GM23338 (cell line): ENCODE results near the gene IFNA10. TPM values are rescaled to one million over a fixed set of nuclear protein-coding genes. Genes with fewer than 3 reads are reported as not detected.

Source experiments
- ATAC-seq: fragments of 200-7000 bp; cut with Tn5 transposase; 3 replicates; pipeline ENCODE4 v1.9.1; 2020
- DNase-seq: peaks from one replicate; pipeline ENCODE4 v3.0.0-alpha.2; 2015; ENCODE audit warnings: low spot score
- H2AFZ ChIP-seq: fragments of 200-600 bp; sonication (generic); 2 replicates; pipeline ENCODE4 v1.8.0; 2016; ENCODE audit warnings: antibody characterized with exemption, mild to moderate bottlenecking, moderate library complexity
- H3F3A ChIP-seq: fragments of 200-600 bp; sonication (generic); replicated peaks from 2 replicates; pipeline ENCODE4 v1.8.0; 2017; ENCODE audit warnings: antibody characterized with exemption, mixed run types, low read depth
- H3K27ac ChIP-seq: fragments of 200-600 bp; sonication (generic); 2 replicates; pipeline ENCODE4 v1.6.1; 2016; ENCODE audit warnings: low read depth
- H3K27me3 ChIP-seq: fragments of 200-600 bp; sonication (generic); 2 replicates; pipeline ENCODE4 v1.8.0; 2016; ENCODE audit warnings: mild to moderate bottlenecking, mixed run types, moderate library complexity; ENCODE audit not compliant: insufficient read depth
- H3K36me3 ChIP-seq: fragments of 200-600 bp; sonication (generic); 2 replicates; pipeline ENCODE4 v1.8.0; 2016; ENCODE audit warnings: mild to moderate bottlenecking; ENCODE audit not compliant: insufficient read depth
- H3K4me1 ChIP-seq: fragments of 200-600 bp; sonication (generic); 2 replicates; pipeline ENCODE4 v1.8.0; 2016; ENCODE audit warnings: mild to moderate bottlenecking, moderate library complexity; ENCODE audit not compliant: insufficient read depth
- H3K4me2 ChIP-seq: fragments of 200-600 bp; sonication (generic); 2 replicates; pipeline ENCODE4 v1.7.1; 2017; ENCODE audit warnings: mixed run types
- H3K4me3 ChIP-seq: fragments of 200-600 bp; sonication (generic); 2 replicates; pipeline ENCODE4 v1.6.1; 2016; ENCODE audit warnings: mixed run types
- H3K79me2 ChIP-seq: fragments of 200-600 bp; sonication (generic); replicated peaks from 2 replicates; pipeline ENCODE4 v1.8.0; 2017; ENCODE audit warnings: mild to moderate bottlenecking; ENCODE audit not compliant: insufficient read depth
- H3K9me2 ChIP-seq: fragments of 200-600 bp; sonication (generic); 2 replicates; pipeline ENCODE4 v1.8.0; 2017; ENCODE audit not compliant: insufficient read depth
- H4K20me1 ChIP-seq: fragments of 200-600 bp; sonication (generic); replicated peaks from 2 replicates; pipeline ENCODE4 v1.8.0; 2017; ENCODE audit warnings: mild to moderate bottlenecking; ENCODE audit not compliant: insufficient read depth
- H3K27ac Mint-ChIP-seq: 2 replicates; pipeline ENCODE4 v1.8.0; 2020; ENCODE audit warnings: inconsistent platforms, mild to moderate bottlenecking, moderate library complexity, mixed read lengths
- H3K27me3 Mint-ChIP-seq: 3 replicates; pipeline ENCODE4 v1.8.0; 2022; ENCODE audit warnings: low read depth, mild to moderate bottlenecking, moderate library complexity, mixed read lengths, inconsistent platforms; ENCODE audit not compliant: insufficient read depth, poor library complexity
- H3K36me3 Mint-ChIP-seq: 3 replicates; pipeline ENCODE4 v1.8.0; 2021; ENCODE audit warnings: low read depth, mild to moderate bottlenecking, inconsistent platforms, moderate library complexity, mixed read lengths
- H3K4me1 Mint-ChIP-seq: 3 replicates; pipeline ENCODE4 v1.8.0; 2020; ENCODE audit warnings: mild to moderate bottlenecking, inconsistent platforms, mixed read lengths
- H3K4me3 Mint-ChIP-seq: 3 replicates; pipeline ENCODE4 v1.8.0; 2021; ENCODE audit warnings: moderate library complexity, mild to moderate bottlenecking, inconsistent platforms, mixed read lengths
- H3K9me3 Mint-ChIP-seq: 3 replicates; pipeline ENCODE4 v1.8.0; 2020; ENCODE audit warnings: moderate library complexity, mild to moderate bottlenecking, inconsistent platforms, mixed read lengths
- CREB1 ChIP-seq: fragments of 250-450 bp; sonication (Bioruptor Pico); IDR thresholded peaks from 2 replicates; pipeline ENCODE4 v1.5.0; 2020; ENCODE audit warnings: low read depth, mild to moderate bottlenecking, moderate library complexity
- EZH2 ChIP-seq: fragments of 200-600 bp; sonication (generic); IDR thresholded peaks from one replicate; pipeline ENCODE4 v1.8.0; 2017; ENCODE audit warnings: antibody characterized with exemption, mild to moderate bottlenecking, low read depth; ENCODE audit not compliant: unreplicated experiment
- EZH2phosphoT487 ChIP-seq: fragments of 200-600 bp; sonication (generic); IDR thresholded peaks from one replicate; pipeline ENCODE4 v1.8.1; 2018; ENCODE audit warnings: antibody characterized with exemption; ENCODE audit not compliant: unreplicated experiment
- JUNB ChIP-seq: IDR thresholded peaks from one replicate; pipeline ENCODE4 v1.6.1; 2016; ENCODE audit warnings: antibody characterized with exemption; ENCODE audit not compliant: unreplicated experiment
- NANOG ChIP-seq: IDR thresholded peaks from 2 replicates; pipeline ENCODE4 v1.6.1; 2016; ENCODE audit warnings: antibody characterized with exemption, borderline replicate concordance
- POLR2AphosphoS5 ChIP-seq: IDR thresholded peaks from 2 replicates; pipeline ENCODE4 v1.6.1; 2016; ENCODE audit warnings: antibody characterized with exemption, low read depth
- STAT1 ChIP-seq: IDR thresholded peaks from one replicate; pipeline ENCODE4 v1.6.1; 2016; ENCODE audit warnings: antibody characterized with exemption; ENCODE audit not compliant: unreplicated experiment
- ZNF114 ChIP-seq: fragments of 250-450 bp; sonication (Bioruptor Pico); IDR thresholded peaks from 2 replicates; pipeline ENCODE4 v1.5.0; 2020; ENCODE audit warnings: mild to moderate bottlenecking, moderate library complexity
- ZNF331 ChIP-seq: fragments of 250-450 bp; sonication (Bioruptor Pico); IDR thresholded peaks from 2 replicates; pipeline ENCODE4 v1.5.0; 2020; ENCODE audit warnings: low read depth, mild to moderate bottlenecking, moderate library complexity
- polyA plus RNA-seq: library from polyadenylated mRNA; unstranded; fragments of >200 nt; fragmentation: Nextera tagmentation; extraction: Ambion mirVana; gene quantifications from 2 replicates; pipeline ENCODE4 v1.2.1, GENCODE V29; 2016
- total RNA-seq: library from RNA; depleted of rRNA; stranded (reverse); fragments of >200 nt; shearing (Covaris generic); gene quantifications from 2 replicates; pipeline ENCODE4 v1.2.3, GENCODE V29; 2014
- TF ChIP-seq, protein P1 (sequence below): IDR thresholded peaks from one replicate; pipeline ENCODE4 v1.6.1; 2018; ENCODE audit warnings: antibody characterized with exemption; ENCODE audit not compliant: unreplicated experiment
- TF ChIP-seq, protein P2 (sequence below): IDR thresholded peaks from 2 replicates; pipeline ENCODE4 v1.6.1; 2016; ENCODE audit warnings: antibody characterized with exemption
- TF ChIP-seq, protein P3 (sequence below), 2 experiments: fragments of 200-600 bp in 1 of 2; sonication (generic) in 1 of 2; conservative IDR thresholded peaks; 2 replicates each; pipeline versions ENCODE4 v1.5.1 to v1.6.1; 2016 to 2017; ENCODE audit warnings: antibody characterized with exemption in 2 of 2, low read depth in 2 of 2, mild to moderate bottlenecking in 2 of 2, moderate library complexity in 1 of 2
- TF ChIP-seq, protein P4 (sequence below): fragments of 250-450 bp; sonication (Bioruptor Pico); IDR thresholded peaks from 2 replicates; pipeline ENCODE4 v1.5.0; 2020; ENCODE audit warnings: mild to moderate bottlenecking, moderate library complexity

The IFNA10 gene
- total and polyA plus RNA-seq, 2 experiments from 2014 or later, result not detected

DNA sequence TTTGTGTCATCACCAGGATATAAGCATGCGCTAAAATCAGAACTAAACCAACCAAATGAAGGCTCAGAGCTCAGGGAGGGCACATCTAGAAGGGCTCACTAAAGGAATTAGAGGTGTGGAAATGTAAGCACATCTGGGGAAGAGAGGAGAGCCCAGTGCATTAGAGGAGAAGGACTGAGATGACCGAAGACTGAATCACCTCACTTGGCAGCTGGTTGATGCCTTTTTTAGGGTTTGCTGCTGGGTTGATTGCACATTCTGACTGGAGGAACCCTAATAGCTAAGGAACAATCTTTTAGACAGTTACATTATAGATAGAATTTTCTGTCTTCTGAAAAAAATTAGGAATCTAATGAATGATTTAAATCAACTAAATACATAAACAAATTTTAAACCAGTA, 32.3 kb downstream of the IFNA10 start:
- H3K4me1 ChIP-seq, result no peaks in the 10 kb centered on the region
- H3F3A ChIP-seq, result no peaks in the 10 kb centered on the region
- no peak for ATAC-seq
- Mint-ChIP-seq H3K27ac (no peak overlapping the region), H3K4me1 (no peaks in the 10 kb centered on the region), H3K9me3 (no peaks in the 10 kb centered on the region), H3K27me3 (peaks cover under 1% of the 10 kb centered on the region), H3K36me3 (no peaks in the 10 kb centered on the region), H3K4me3 (no peak overlapping the region)
- DNase-seq, result no peak
- no peaks in the 10 kb centered on the region for H3K27me3 ChIP-seq
- no peak overlapping the region for H2AFZ ChIP-seq
- no peak overlapping the region for H3K4me3 ChIP-seq
- no peaks in the 10 kb centered on the region for H3K36me3 ChIP-seq
- H3K79me2 ChIP-seq, result no peaks in the 10 kb centered on the region
- no peak overlapping the region for H3K27ac ChIP-seq
- H3K4me2 ChIP-seq, result no peak overlapping the region
- H4K20me1 ChIP-seq, result no peaks in the 10 kb centered on the region
- no peaks in the 10 kb centered on the region for H3K9me2 ChIP-seq
- TF ChIP-seq ZNF331 (no peak), STAT1 (no peak), CREB1 (CRISPR knock-in tag) (no peak), POLR2AphosphoS5 (no peak), NANOG (no peak), JUNB (no peak), EZH2 (no peak), ZNF114 (CRISPR knock-in tag) (no peak), EZH2phosphoT487 (no peak)
- TF ChIP-seq, protein P1, sequence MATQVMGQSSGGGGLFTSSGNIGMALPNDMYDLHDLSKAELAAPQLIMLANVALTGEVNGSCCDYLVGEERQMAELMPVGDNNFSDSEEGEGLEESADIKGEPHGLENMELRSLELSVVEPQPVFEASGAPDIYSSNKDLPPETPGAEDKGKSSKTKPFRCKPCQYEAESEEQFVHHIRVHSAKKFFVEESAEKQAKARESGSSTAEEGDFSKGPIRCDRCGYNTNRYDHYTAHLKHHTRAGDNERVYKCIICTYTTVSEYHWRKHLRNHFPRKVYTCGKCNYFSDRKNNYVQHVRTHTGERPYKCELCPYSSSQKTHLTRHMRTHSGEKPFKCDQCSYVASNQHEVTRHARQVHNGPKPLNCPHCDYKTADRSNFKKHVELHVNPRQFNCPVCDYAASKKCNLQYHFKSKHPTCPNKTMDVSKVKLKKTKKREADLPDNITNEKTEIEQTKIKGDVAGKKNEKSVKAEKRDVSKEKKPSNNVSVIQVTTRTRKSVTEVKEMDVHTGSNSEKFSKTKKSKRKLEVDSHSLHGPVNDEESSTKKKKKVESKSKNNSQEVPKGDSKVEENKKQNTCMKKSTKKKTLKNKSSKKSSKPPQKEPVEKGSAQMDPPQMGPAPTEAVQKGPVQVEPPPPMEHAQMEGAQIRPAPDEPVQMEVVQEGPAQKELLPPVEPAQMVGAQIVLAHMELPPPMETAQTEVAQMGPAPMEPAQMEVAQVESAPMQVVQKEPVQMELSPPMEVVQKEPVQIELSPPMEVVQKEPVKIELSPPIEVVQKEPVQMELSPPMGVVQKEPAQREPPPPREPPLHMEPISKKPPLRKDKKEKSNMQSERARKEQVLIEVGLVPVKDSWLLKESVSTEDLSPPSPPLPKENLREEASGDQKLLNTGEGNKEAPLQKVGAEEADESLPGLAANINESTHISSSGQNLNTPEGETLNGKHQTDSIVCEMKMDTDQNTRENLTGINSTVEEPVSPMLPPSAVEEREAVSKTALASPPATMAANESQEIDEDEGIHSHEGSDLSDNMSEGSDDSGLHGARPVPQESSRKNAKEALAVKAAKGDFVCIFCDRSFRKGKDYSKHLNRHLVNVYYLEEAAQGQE, result no peak
- TF ChIP-seq, protein P2, sequence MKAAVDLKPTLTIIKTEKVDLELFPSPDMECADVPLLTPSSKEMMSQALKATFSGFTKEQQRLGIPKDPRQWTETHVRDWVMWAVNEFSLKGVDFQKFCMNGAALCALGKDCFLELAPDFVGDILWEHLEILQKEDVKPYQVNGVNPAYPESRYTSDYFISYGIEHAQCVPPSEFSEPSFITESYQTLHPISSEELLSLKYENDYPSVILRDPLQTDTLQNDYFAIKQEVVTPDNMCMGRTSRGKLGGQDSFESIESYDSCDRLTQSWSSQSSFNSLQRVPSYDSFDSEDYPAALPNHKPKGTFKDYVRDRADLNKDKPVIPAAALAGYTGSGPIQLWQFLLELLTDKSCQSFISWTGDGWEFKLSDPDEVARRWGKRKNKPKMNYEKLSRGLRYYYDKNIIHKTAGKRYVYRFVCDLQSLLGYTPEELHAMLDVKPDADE, result no peak
- TF ChIP-seq, protein P3, sequence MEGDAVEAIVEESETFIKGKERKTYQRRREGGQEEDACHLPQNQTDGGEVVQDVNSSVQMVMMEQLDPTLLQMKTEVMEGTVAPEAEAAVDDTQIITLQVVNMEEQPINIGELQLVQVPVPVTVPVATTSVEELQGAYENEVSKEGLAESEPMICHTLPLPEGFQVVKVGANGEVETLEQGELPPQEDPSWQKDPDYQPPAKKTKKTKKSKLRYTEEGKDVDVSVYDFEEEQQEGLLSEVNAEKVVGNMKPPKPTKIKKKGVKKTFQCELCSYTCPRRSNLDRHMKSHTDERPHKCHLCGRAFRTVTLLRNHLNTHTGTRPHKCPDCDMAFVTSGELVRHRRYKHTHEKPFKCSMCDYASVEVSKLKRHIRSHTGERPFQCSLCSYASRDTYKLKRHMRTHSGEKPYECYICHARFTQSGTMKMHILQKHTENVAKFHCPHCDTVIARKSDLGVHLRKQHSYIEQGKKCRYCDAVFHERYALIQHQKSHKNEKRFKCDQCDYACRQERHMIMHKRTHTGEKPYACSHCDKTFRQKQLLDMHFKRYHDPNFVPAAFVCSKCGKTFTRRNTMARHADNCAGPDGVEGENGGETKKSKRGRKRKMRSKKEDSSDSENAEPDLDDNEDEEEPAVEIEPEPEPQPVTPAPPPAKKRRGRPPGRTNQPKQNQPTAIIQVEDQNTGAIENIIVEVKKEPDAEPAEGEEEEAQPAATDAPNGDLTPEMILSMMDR (conservative IDR thresholded peaks at IDR 0.05; ENCODE audit: low read depth in 2 of 2), result no peak
- TF ChIP-seq, protein P4, sequence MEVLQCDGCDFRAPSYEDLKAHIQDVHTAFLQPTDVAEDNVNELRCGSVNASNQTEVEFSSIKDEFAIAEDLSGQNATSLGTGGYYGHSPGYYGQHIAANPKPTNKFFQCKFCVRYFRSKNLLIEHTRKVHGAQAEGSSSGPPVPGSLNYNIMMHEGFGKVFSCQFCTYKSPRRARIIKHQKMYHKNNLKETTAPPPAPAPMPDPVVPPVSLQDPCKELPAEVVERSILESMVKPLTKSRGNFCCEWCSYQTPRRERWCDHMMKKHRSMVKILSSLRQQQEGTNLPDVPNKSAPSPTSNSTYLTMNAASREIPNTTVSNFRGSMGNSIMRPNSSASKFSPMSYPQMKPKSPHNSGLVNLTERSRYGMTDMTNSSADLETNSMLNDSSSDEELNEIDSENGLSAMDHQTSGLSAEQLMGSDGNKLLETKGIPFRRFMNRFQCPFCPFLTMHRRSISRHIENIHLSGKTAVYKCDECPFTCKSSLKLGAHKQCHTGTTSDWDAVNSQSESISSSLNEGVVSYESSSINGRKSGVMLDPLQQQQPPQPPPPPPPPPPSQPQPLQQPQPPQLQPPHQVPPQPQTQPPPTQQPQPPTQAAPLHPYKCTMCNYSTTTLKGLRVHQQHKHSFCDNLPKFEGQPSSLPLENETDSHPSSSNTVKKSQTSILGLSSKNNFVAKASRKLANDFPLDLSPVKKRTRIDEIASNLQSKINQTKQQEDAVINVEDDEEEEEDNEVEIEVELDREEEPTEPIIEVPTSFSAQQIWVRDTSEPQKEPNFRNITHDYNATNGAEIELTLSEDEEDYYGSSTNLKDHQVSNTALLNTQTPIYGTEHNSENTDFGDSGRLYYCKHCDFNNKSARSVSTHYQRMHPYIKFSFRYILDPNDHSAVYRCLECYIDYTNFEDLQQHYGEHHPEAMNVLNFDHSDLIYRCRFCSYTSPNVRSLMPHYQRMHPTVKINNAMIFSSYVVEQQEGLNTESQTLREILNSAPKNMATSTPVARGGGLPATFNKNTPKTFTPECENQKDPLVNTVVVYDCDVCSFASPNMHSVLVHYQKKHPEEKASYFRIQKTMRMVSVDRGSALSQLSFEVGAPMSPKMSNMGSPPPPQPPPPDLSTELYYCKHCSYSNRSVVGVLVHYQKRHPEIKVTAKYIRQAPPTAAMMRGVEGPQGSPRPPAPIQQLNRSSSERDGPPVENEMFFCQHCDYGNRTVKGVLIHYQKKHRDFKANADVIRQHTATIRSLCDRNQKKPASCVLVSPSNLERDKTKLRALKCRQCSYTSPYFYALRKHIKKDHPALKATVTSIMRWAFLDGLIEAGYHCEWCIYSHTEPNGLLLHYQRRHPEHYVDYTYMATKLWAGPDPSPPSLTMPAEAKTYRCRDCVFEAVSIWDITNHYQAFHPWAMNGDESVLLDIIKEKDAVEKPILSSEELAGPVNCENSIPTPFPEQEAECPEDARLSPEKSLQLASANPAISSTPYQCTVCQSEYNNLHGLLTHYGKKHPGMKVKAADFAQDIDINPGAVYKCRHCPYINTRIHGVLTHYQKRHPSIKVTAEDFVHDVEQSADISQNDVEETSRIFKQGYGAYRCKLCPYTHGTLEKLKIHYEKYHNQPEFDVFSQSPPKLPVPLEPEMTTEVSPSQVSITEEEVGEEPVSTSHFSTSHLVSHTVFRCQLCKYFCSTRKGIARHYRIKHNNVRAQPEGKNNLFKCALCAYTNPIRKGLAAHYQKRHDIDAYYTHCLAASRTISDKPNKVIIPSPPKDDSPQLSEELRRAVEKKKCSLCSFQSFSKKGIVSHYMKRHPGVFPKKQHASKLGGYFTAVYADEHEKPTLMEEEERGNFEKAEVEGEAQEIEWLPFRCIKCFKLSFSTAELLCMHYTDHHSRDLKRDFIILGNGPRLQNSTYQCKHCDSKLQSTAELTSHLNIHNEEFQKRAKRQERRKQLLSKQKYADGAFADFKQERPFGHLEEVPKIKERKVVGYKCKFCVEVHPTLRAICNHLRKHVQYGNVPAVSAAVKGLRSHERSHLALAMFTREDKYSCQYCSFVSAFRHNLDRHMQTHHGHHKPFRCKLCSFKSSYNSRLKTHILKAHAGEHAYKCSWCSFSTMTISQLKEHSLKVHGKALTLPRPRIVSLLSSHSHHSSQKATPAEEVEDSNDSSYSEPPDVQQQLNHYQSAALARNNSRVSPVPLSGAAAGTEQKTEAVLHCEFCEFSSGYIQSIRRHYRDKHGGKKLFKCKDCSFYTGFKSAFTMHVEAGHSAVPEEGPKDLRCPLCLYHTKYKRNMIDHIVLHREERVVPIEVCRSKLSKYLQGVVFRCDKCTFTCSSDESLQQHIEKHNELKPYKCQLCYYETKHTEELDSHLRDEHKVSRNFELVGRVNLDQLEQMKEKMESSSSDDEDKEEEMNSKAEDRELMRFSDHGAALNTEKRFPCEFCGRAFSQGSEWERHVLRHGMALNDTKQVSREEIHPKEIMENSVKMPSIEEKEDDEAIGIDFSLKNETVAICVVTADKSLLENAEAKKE (CRISPR knock-in tag), result no peak
